HepG2 (cell line): ENCODE measurements around the gene DGUOK. TPM values are rescaled to one million over a fixed set of nuclear protein-coding genes. Genes with fewer than 3 reads are reported as not detected.
A peak's percentile ranks its signal among the peaks of the same experiment; 100 is the strongest.

ENCODE experiments used
- ATF7-NPFF ChIP-seq: sonication (generic); formaldehyde crosslinking; IDR thresholded peaks from 2 replicates; pipeline ENCODE4 v1.8.1; 2023; ENCODE audit warnings: mild to moderate bottlenecking, low read depth, missing genetic modification reagents, moderate library complexity
- DMAP1 ChIP-seq: IDR thresholded peaks from 2 replicates; pipeline ENCODE4 v1.6.1; 2016
- DR1 ChIP-seq: sonication (generic); formaldehyde crosslinking; IDR thresholded peaks from 2 replicates; pipeline ENCODE4 v1.8.0; 2021; ENCODE audit warnings: mild to moderate bottlenecking, missing genetic modification reagents, inconsistent platforms
- GMEB2 ChIP-seq: IDR thresholded peaks from 2 replicates; pipeline ENCODE4 v1.6.1; 2016; ENCODE audit warnings: missing biosample characterization, missing genetic modification reagents, low read depth
- HNRNPK ChIP-seq: fragments of 200-400 bp; formaldehyde crosslinking; IDR thresholded peaks from 2 replicates; pipeline ENCODE4 v1.6.1; 2018; ENCODE audit warnings: low read length, low read depth, moderate library complexity, mild to moderate bottlenecking; ENCODE audit not compliant: poor library complexity, severe bottlenecking
- KLF13 ChIP-seq: sonication (generic); formaldehyde crosslinking; IDR thresholded peaks from 2 replicates; pipeline ENCODE4 v1.4.0; 2020; ENCODE audit warnings: mild to moderate bottlenecking, missing genetic modification reagents
- MXD4 ChIP-seq: IDR thresholded peaks from 2 replicates; pipeline ENCODE4 v1.6.1; 2016; ENCODE audit warnings: mild to moderate bottlenecking, missing biosample characterization, missing genetic modification reagents
- NFIC ChIP-seq: IDR thresholded peaks from 2 replicates; pipeline ENCODE4 v1.6.1; 2012; ENCODE audit warnings: mild to moderate bottlenecking, low read length, inconsistent platforms
- SKIL ChIP-seq: sonication (generic); formaldehyde crosslinking; IDR thresholded peaks from 2 replicates; pipeline ENCODE4 v1.8.0; 2022; ENCODE audit warnings: missing genetic modification reagents, mild to moderate bottlenecking, moderate library complexity, borderline replicate concordance
- SMC3 ChIP-seq: IDR thresholded peaks from 2 replicates; pipeline ENCODE4 v1.6.1; 2011; ENCODE audit warnings: low read length, improper control_type of control experiment
- SNAPC5 ChIP-seq: sonication (generic); formaldehyde crosslinking; IDR thresholded peaks from 2 replicates; pipeline ENCODE4 v1.8.1; 2023; ENCODE audit warnings: mild to moderate bottlenecking, missing genetic modification reagents, borderline replicate concordance
- STAT5B ChIP-seq: sonication (generic); formaldehyde crosslinking; IDR thresholded peaks from 2 replicates; pipeline ENCODE4 v1.4.0; 2020; ENCODE audit warnings: missing genetic modification reagents
- TSC22D2 ChIP-seq: sonication (generic); formaldehyde crosslinking; IDR thresholded peaks from 2 replicates; pipeline ENCODE4 v1.5.1; 2020; ENCODE audit warnings: missing genetic modification reagents, mild to moderate bottlenecking, borderline replicate concordance
- ZNF264 ChIP-seq: sonication (generic); formaldehyde crosslinking; IDR thresholded peaks from 2 replicates; pipeline ENCODE4 v1.4.0; 2020; ENCODE audit warnings: missing genetic modification reagents
- ZNF550 ChIP-seq: sonication (generic); formaldehyde crosslinking; IDR thresholded peaks from 2 replicates; pipeline ENCODE4 v1.4.0; 2020; ENCODE audit warnings: mild to moderate bottlenecking, missing genetic modification reagents, borderline replicate concordance
- ZNF569 ChIP-seq: sonication (generic); formaldehyde crosslinking; IDR thresholded peaks from 2 replicates; pipeline ENCODE4 v1.5.0; 2020; ENCODE audit warnings: mild to moderate bottlenecking, missing genetic modification reagents, moderate library complexity, borderline replicate concordance
- polyA plus RNA-seq, 8 experiments: library from polyadenylated mRNA; depleted of rRNA in 3 of 8; stranded (reverse) in 7 of 8; unstranded in 1 of 8; fragments of >200 nt; fragmentation: Illumina TruSeq in 4 of 8; extraction: Trizol in 4 of 8; gene quantifications; 2 replicates each; pipeline versions ENCODE4 v1.2.1 to v1.2.3, GENCODE V29; 2011 to 2016; ENCODE audit warnings: low read depth in 4 of 8, missing spikeins in 1 of 8, mixed read lengths in 1 of 8; ENCODE audit not compliant: insufficient read depth in 1 of 8
- total RNA-seq, 5 experiments: library from RNA; depleted of rRNA; stranded (reverse); fragments of >200 nt; fragmentation: Illumina TruSeq; extraction: Trizol; gene quantifications; 2 replicates each; pipeline ENCODE4 v1.2.3, GENCODE V29; 2016; ENCODE audit warnings: low read depth in 1 of 5
- TF ChIP-seq, protein P1 (sequence below): sonication (generic); formaldehyde crosslinking; conservative IDR thresholded peaks from 2 replicates; pipeline ENCODE4 v1.4.0; 2020; ENCODE audit warnings: missing genetic modification reagents
- TF ChIP-seq, protein P2 (sequence below): IDR thresholded peaks from 2 replicates; pipeline ENCODE4 v1.6.1; 2016; ENCODE audit warnings: mild to moderate bottlenecking
- TF ChIP-seq, protein P3 (sequence below): sonication (generic); formaldehyde crosslinking; IDR thresholded peaks from 2 replicates; pipeline ENCODE4 v1.5.1; 2020; ENCODE audit warnings: mild to moderate bottlenecking, missing genetic modification reagents, moderate library complexity
- TF ChIP-seq, protein P4 (sequence below): sonication (generic); formaldehyde crosslinking; IDR thresholded peaks from 2 replicates; pipeline ENCODE4 v1.8.0; 2022; ENCODE audit warnings: mild to moderate bottlenecking, missing genetic modification reagents, moderate library complexity

Gene DGUOK
- total and polyA plus RNA-seq, 2 of the 13 experiments (the other 11 are each of a cell fraction or from before 2014, with no cell fraction given) = 105 to 137 TPM

DNA sequence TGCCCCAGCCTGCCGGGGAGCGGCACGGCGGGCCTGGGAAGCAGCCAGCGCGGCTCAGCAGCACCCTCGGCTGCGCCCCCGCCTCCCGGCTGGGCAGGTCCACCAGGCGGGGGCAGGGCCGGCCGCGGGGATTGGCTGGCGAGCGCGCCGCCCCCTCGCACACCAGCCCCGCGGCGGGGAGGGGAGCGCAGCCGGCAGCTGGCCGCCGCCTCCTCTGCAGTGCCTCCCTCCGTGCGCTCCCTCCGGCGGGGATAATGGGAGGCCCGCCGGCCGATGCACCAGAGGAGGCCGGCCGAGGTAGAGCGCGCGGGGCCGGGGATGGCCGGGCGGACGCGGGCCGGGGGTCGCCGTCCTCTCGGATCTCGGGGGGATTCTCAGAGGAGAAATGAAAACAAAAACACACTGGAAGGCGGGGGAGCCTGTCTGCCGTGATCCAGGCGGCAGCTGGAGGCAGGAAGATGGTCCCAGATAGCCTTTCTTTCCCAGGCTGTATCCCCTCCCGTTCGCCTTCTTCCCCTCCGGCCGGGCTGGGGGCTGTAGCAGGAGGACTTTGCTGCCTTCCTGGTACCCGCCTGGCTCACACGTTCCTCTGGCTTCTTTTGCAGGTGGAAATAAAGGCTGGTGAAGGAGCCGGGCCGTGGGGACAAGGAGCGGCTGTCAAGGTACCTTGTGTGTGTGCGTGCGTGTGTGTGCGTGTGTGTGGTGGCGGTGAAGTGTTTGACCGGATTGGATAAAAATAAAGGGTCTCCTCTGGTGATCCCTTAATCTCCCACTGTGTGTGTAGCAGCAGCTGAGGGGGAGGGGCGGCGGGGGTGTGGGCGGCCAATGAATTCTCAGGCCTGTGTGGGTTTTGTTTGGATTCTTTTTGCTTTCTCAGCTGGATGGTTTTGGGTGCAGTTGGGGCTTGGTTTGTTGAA is 76.1 kb downstream of the DGUOK start (continued):
- TF ChIP-seq, protein P1, sequence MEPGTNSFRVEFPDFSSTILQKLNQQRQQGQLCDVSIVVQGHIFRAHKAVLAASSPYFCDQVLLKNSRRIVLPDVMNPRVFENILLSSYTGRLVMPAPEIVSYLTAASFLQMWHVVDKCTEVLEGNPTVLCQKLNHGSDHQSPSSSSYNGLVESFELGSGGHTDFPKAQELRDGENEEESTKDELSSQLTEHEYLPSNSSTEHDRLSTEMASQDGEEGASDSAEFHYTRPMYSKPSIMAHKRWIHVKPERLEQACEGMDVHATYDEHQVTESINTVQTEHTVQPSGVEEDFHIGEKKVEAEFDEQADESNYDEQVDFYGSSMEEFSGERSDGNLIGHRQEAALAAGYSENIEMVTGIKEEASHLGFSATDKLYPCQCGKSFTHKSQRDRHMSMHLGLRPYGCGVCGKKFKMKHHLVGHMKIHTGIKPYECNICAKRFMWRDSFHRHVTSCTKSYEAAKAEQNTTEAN (CRISPR knock-in tag) = no peak
- TF ChIP-seq, protein P2, sequence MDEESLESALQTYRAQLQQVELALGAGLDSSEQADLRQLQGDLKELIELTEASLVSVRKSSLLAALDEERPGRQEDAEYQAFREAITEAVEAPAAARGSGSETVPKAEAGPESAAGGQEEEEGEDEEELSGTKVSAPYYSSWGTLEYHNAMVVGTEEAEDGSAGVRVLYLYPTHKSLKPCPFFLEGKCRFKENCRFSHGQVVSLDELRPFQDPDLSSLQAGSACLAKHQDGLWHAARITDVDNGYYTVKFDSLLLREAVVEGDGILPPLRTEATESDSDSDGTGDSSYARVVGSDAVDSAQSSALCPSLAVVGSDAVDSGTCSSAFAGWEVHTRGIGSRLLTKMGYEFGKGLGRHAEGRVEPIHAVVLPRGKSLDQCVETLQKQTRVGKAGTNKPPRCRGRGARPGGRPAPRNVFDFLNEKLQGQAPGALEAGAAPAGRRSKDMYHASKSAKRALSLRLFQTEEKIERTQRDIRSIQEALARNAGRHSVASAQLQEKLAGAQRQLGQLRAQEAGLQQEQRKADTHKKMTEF = 0 out of 2 replicates have a peak, but pooled peaks have one; percentile 22
- TF ChIP-seq ZNF569 (CRISPR knock-in tag) (no peak), SNAPC5 (CRISPR knock-in tag) (no peak), ZNF550 (CRISPR knock-in tag) (no peak), STAT5B (CRISPR knock-in tag) (no peak), SMC3 (no peak), ZNF264 (CRISPR knock-in tag) (no peak), HNRNPK (no peak), GMEB2 (CRISPR knock-in tag) (no peak), DMAP1 (CRISPR knock-in tag) (no peak), NFIC (no peak), MXD4 (CRISPR knock-in tag) (peak; percentile 49; the same call in 1 of the 2 replicates), DR1 (CRISPR knock-in tag) (no peak), ATF7-NPFF (CRISPR knock-in tag) (peak; percentile 41; the same call in 1 of the 2 replicates), KLF13 (CRISPR knock-in tag) (no peak), SKIL (CRISPR knock-in tag) (no peak), TSC22D2 (CRISPR knock-in tag) (no peak)
- TF ChIP-seq, protein P3, sequence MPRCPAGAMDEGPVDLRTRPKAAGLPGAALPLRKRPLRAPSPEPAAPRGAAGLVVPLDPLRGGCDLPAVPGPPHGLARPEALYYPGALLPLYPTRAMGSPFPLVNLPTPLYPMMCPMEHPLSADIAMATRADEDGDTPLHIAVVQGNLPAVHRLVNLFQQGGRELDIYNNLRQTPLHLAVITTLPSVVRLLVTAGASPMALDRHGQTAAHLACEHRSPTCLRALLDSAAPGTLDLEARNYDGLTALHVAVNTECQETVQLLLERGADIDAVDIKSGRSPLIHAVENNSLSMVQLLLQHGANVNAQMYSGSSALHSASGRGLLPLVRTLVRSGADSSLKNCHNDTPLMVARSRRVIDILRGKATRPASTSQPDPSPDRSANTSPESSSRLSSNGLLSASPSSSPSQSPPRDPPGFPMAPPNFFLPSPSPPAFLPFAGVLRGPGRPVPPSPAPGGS (CRISPR knock-in tag) = peak; percentile 81; the same call in 1 of the 2 replicates
- TF ChIP-seq, protein P4, sequence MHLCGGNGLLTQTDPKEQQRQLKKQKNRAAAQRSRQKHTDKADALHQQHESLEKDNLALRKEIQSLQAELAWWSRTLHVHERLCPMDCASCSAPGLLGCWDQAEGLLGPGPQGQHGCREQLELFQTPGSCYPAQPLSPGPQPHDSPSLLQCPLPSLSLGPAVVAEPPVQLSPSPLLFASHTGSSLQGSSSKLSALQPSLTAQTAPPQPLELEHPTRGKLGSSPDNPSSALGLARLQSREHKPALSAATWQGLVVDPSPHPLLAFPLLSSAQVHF (CRISPR knock-in tag) = no peak
